Stimulated activated memory B cell treated with anti-CD40 and anti-IgM and Interleukin-4, amounts not matched to agents 10 μg/mL and 1 μg/mL and 100 μg/mL, for 72 hours (primary cell): Measurements from ENCODE around the gene OR1N2.
"Not testable (repeated sequence)": the region's sequence is repeated elsewhere in the genome, so short reads cannot be mapped to it uniquely, and the experiment has no call there.

Source experiments
- ATAC-seq: fragments of 150-1000 bp; cut with Tn5 transposase; 2 replicates; pipeline ENCODE4 v1.10.0; 2021
- H3K27ac Mint-ChIP-seq: one replicate; pipeline ENCODE4 v1.8.0; 2022; ENCODE audit warnings: mild to moderate bottlenecking, mixed read lengths
- H3K27me3 Mint-ChIP-seq: one replicate; pipeline ENCODE4 v1.8.0; 2022; ENCODE audit warnings: mixed read lengths
- H3K36me3 Mint-ChIP-seq: one replicate; pipeline ENCODE4 v1.8.0; 2022; ENCODE audit warnings: mixed read lengths
- H3K4me1 Mint-ChIP-seq: one replicate; pipeline ENCODE4 v1.8.0; 2022; ENCODE audit warnings: mixed read lengths
- H3K4me3 Mint-ChIP-seq: one replicate; pipeline ENCODE4 v1.8.0; 2022; ENCODE audit warnings: mild to moderate bottlenecking, moderate library complexity, mixed read lengths
- H3K9me3 Mint-ChIP-seq: one replicate; pipeline ENCODE4 v1.8.0; 2022; ENCODE audit warnings: mixed read lengths

OR1N2 gene

DNA sequence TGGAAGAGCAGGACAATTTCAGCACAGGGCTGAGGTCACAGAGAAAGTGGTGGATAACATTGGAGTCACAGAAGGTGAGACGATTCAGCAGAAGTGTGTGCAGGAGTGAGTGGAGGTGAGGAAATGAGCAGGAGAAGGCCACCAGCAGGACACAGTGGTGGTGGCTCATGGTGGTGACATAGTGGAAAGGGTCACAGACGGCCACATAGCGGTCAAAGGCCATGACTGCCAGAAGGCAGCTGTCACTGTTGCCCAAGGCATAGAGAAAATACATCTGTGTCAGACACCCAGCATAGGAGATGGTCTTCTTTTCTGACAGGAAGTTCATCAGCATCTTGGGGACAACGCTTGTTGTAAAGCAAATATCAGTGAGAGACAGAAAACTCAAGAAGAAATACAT, 15.0 kb downstream of the OR1N2 start:
- Mint-ChIP-seq H3K9me3 (no peaks in the 10 kb centered on the region), H3K27ac (no peak overlapping the region), H3K4me3 (no peak overlapping the region), H3K4me1 (no peaks in the 10 kb centered on the region), H3K27me3 (no peaks in the 10 kb centered on the region), H3K36me3 (no peaks in the 10 kb centered on the region)
- no peak for ATAC-seq

DNA sequence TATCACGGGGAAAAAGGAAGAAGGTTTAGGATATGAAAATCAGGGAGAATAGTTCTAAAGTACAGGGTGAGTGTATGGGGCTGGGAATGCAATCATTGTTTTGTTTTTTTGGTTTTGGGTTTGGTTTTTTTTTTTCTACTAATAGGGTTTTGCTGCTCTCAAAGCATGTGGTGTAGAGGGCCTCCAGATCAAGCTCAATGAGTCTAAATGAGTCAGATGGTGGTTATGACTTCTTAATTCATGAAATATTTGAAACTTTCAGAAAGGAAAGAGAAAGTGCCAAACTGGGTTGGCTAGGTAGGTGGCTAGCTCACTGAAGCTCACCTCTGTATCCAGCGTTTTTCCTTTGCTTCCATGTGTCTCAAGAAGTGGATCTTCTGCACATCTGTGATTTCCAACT, 19.5 kb downstream of the OR1N2 start:
- no peak overlapping the region for H3K27ac Mint-ChIP-seq
- H3K9me3 Mint-ChIP-seq, result no peaks in the 10 kb centered on the region
- peak; percentile 8 for ATAC-seq
- no peak overlapping the region for H3K4me3 Mint-ChIP-seq
- H3K36me3 Mint-ChIP-seq, result peaks cover 5% of the 10 kb centered on the region
- no peaks in the 10 kb centered on the region for H3K4me1 Mint-ChIP-seq
- no peaks in the 10 kb centered on the region for H3K27me3 Mint-ChIP-seq

DNA sequence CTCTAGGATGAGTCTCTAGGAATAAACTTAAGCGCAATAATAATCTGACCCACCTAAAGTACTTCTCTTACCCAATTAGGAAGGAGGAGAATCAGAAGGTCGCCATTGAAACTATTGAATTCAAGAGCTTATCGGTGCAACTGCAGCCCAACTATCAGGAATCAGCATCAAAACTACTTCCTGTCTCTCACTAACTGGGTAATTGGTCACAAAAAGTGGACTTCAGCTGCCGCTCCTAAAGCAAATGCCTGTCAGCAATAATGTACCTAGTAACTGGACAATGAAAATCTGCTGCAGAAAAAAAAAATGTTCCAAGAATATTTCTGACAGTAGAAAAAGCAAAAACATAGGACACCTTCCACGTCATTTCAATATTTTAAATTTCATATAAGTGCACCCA, 27.0 kb downstream of the OR1N2 start:
- no peaks in the 10 kb centered on the region for H3K4me1 Mint-ChIP-seq
- no peak for ATAC-seq
- no peak overlapping the region for H3K27ac Mint-ChIP-seq
- peaks cover 5% of the 10 kb centered on the region for H3K36me3 Mint-ChIP-seq
- H3K9me3 Mint-ChIP-seq, result no peaks in the 10 kb centered on the region
- H3K4me3 Mint-ChIP-seq, result no peak overlapping the region
- H3K27me3 Mint-ChIP-seq, result peaks cover 6% of the 10 kb centered on the region

DNA sequence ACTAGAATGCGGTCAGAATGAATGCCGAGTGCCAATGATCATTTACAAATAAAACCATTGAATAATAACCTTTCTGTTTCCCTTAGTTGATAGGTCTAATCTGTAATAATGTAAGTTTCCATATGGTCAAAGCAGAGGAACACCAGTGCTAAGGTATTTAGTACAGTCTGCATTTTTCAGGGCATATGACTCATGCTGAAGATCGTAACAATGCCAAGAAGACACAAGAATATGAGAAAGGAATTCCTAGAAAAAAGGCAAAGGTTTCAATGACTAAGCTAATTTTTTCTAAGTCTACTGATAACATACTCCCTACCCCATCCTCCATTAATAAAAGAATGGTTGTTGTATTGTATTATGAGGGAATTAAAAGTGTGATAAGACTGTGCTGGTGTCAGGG, 27.4 kb downstream of the OR1N2 start:
- Mint-ChIP-seq H3K27me3 (peaks cover 6% of the 10 kb centered on the region), H3K36me3 (peaks cover 5% of the 10 kb centered on the region), H3K27ac (no peak overlapping the region), H3K4me3 (no peak overlapping the region), H3K4me1 (no peaks in the 10 kb centered on the region), H3K9me3 (no peaks in the 10 kb centered on the region)
- no peak for ATAC-seq

DNA sequence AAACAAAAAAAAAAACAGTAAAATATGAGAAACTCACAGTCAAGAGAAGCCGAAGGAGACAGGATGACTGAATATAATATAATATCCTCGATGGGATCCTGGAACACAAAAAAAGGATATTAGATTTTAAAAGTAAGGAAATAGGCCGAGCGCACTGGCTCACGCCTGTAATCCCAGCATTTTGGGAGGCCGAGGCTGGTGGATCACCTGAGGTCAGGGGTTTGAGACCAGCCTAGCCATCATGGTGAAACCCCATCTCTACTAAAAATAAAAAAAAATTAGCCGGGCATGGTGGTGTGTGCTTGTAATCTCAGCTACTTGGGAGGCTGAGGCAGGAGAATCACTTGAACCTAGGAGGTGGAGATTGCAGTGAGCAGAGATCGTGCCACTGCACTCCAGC, 30.4 kb downstream of the OR1N2 start, which contains the start of gene OR1L8:
Gene OR1L8, minus strand, starts transcription at position 101 of the 400 bp plus-strand sequence. CDS start 14,907 bp downstream, outside the sequence.
- H3K9me3 Mint-ChIP-seq, H3K4me3 Mint-ChIP-seq, ATAC-seq, H3K27ac Mint-ChIP-seq, H3K27me3 Mint-ChIP-seq, H3K36me3 Mint-ChIP-seq, H3K4me1 Mint-ChIP-seq: not testable (repeated sequence)
